NT2/D1 (cell line): ENCODE results near the gene GSS.

Experiments used
- SUZ12 ChIP-seq: IDR thresholded peaks from 2 replicates; pipeline ENCODE4 v1.6.1; 2011; ENCODE audit not compliant: insufficient read length, insufficient read depth; ENCODE audit errors: extremely low read depth
- YY1 ChIP-seq: IDR thresholded peaks from 2 replicates; pipeline ENCODE4 v1.6.1; 2011; ENCODE audit not compliant: insufficient read length, insufficient read depth

DNA sequence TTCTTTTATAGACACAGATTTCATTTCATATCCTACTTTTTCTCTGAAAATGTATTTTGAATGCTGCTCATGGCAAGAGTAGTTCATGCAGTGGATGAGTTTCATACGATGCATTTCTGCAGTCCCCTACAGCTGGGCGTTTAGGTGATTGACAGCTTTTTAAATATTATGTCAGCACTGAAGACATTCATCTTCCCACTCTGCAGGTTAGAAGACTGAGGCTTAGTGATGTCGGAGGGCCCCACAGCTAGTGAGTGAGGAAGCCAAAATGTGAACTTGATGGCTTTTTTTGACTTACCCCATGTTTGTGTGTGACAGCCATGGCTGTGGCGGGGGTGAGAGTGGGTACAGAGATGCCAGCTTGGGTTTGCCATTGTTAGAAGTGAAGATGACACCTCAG lies 33.5 kb upstream of the GSS start:
- TF ChIP-seq SUZ12 (no peak), YY1 (no peak)
